ENCODE results near the gene GJD2.

GJD2 gene

GRCh38 chr15:34754674-34755418 is at the start of gene GJD2:
TSS of gene GJD2 (minus strand) at chr15:34754998. CDS start at chr15:34754488, 510 bp downstream.
- H3K4me3 ChIP-seq (ENCODE audit: low read depth, low read length), result peak within 1 kb of the TSS; percentile 58
- peaks cover 56% of the 10 kb centered on the region for H3K27me3 ChIP-seq (ENCODE audit: control insufficient read depth, insufficient read depth, low read length)
- H3K27ac ChIP-seq (ENCODE audit: low read depth, low read length), result no peak within 1 kb of the TSS
- H3K4me1 ChIP-seq (ENCODE audit: control insufficient read depth, insufficient read depth, low read length), result peaks cover 4% of the 10 kb centered on the region; the same call in 1 of the 2 replicates
- no peak within 1 kb of the TSS for H3K9ac ChIP-seq (ENCODE audit: low read depth, low read length)
- no peaks in the 10 kb centered on the region for H3K9me3 ChIP-seq (ENCODE audit: control insufficient read depth, insufficient read depth, low read length)
- H3K36me3 ChIP-seq (ENCODE audit: control insufficient read depth, insufficient read depth, low read length), result no peaks in the 10 kb centered on the region

DNA sequence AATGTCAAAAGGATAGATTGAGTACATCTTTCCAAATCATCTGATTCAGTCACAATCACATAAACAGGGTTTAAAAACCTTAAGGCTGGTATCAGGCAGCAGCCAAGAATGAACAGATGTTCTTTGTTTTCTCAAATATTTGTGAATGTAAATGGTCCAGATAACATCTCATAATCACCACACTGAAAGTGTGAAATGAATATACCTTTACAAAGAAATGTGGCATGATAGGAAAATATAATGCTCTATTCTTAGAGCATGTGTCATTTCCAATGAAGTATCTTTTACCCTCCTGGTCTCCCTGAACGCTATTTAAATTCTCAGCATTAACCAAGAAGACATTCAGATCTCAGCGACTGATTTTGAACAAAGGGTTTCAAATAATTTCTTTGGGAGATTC is 49.3 kb upstream of the GJD2 start:
- H3K4me1 ChIP-seq (ENCODE audit: control insufficient read depth, insufficient read depth, low read length), result peaks cover 3% of the 10 kb centered on the region
- no peak overlapping the region for H3K9ac ChIP-seq (ENCODE audit: low read depth, low read length)
- H3K9me3 ChIP-seq (ENCODE audit: control insufficient read depth, insufficient read depth, low read length), result no peaks in the 10 kb centered on the region
- no peaks in the 10 kb centered on the region for H3K36me3 ChIP-seq (ENCODE audit: control insufficient read depth, insufficient read depth, low read length)
- H3K27me3 ChIP-seq (ENCODE audit: control insufficient read depth, insufficient read depth, low read length), result no peaks in the 10 kb centered on the region
- H3K4me3 ChIP-seq (ENCODE audit: low read depth, low read length), result no peak overlapping the region
- H3K27ac ChIP-seq (ENCODE audit: low read depth, low read length), result no peak overlapping the region

DNA sequence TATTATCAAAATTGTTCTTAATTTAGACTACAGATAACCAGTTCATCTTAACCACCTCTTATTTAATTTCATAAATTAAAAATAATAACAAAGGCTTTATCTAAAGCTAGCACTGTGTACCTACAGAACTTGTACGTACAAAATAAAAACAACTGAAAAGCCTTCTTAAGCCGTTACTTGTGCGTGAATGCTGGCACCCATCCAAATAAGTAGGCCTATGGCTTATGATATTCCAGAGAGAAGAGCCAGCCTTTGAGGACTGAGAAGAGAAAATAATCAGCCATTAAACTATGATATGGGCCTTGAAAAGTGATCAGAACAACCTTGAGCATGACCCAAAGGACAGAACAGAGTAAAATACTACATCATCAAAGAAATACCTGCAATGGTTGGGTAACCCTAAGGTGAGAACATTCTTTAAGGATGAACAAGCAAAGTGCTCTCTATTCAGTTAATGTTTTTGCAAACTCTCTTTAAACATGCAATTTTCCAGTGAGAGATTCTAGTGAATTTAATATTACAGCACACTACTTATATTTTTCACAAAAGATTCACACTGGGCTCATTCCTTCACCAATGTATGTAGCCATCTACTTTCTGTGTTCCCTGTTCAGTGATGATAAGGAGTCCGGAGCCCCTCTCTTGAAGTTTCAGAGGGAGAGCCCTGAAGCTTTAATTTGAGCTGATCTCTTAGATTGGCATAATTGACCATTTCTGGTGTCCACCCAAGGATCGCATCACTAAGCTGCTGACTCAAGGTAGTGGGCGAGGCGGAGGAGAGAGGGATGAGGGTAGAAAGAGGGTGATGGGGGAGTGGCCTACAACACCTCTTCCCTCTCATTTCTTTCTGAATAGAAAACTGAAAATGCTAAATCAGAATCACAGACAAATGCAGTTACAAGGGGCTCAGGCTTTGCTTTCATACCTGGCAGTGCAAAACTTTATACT is 48.3 kb upstream of the GJD2 start:
- no peak overlapping the region for H3K4me3 ChIP-seq (ENCODE audit: low read depth, low read length)
- no peaks in the 10 kb centered on the region for H3K9me3 ChIP-seq (ENCODE audit: control insufficient read depth, insufficient read depth, low read length)
- no peaks in the 10 kb centered on the region for H3K36me3 ChIP-seq (ENCODE audit: control insufficient read depth, insufficient read depth, low read length)
- no peak overlapping the region for H3K9ac ChIP-seq (ENCODE audit: low read depth, low read length)
- no peaks in the 10 kb centered on the region for H3K27me3 ChIP-seq (ENCODE audit: control insufficient read depth, insufficient read depth, low read length)
- H3K4me1 ChIP-seq (ENCODE audit: control insufficient read depth, insufficient read depth, low read length), result peaks cover 3% of the 10 kb centered on the region
- H3K27ac ChIP-seq (ENCODE audit: low read depth, low read length), result no peak overlapping the region

DNA sequence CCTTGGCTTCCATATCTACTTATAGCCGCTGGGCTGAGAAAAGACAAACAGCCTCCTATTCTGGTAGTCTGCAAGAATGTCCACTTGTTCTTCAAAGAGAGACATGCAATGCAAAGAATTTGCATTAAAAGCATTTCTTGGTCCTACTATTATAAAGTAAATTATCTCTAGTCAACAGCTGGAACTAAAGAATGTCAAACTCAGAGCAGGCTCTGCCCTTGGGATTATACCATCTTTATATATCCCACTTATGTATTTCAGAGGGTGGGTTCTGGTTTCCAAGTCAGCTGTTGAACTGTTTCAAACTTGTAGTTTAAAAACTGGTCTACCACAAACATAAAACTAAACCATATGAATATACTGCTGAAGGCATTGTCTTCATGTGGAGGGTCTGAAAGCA is 47.6 kb upstream of the GJD2 start:
- Histone ChIP-seq H3K36me3 (ENCODE audit: control insufficient read depth, insufficient read depth, low read length) (no peaks in the 10 kb centered on the region), H3K4me1 (ENCODE audit: control insufficient read depth, insufficient read depth, low read length) (peaks cover 3% of the 10 kb centered on the region), H3K4me3 (ENCODE audit: low read depth, low read length) (no peak overlapping the region), H3K9me3 (ENCODE audit: control insufficient read depth, insufficient read depth, low read length) (no peaks in the 10 kb centered on the region), H3K9ac (ENCODE audit: low read depth, low read length) (no peak overlapping the region), H3K27me3 (ENCODE audit: control insufficient read depth, insufficient read depth, low read length) (no peaks in the 10 kb centered on the region), H3K27ac (ENCODE audit: low read depth, low read length) (no peak overlapping the region)

DNA sequence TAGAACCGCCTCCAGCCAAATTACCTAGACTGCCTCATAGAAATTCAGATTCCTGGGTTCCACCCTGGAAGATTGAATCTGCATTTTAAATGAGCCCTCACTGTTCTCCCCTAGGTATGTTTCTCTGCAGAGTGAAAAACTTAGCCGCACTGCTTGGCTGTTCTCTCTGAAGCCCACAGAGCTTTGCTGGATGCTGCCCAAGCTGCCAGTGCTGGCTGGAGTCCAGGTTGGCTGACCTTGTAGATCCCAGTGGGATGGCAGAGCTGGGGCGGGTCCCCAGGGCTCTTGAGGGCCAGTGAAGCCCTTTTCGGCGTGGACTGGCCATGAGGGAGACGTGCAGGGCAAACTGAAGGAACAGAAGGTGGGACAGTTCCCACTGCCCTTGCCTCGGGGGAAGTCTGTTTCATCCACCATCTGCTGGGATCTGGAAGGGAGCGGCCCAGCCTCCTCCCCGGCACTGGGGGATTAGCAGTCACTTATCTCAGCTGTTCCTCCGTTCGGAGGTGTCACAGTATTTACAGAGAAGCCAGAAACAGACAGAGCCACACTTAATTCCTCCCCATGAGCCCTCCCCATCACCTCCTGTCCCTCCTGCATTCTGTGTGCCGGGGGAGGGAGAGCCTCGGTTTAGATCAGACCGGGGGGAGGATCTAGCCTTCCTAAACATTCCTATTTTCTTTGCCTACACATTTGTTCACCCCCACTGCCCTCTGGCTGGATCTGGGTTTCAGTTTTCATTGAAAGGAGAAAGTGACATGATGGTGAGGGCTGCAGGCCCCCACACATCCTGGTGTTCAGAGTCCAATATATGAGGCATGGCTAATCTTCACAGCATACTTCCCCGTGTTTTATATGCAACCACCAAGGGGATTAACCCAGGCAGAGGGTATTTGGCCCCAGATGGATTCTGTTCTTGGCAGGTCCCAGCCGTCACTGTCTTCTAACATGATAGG is 44.6 kb upstream of the GJD2 start:
- Histone ChIP-seq H3K4me3 (ENCODE audit: low read depth, low read length) (no peak overlapping the region), H3K27me3 (ENCODE audit: control insufficient read depth, insufficient read depth, low read length) (peaks cover 22% of the 10 kb centered on the region), H3K9ac (ENCODE audit: low read depth, low read length) (no peak overlapping the region), H3K27ac (ENCODE audit: low read depth, low read length) (no peak overlapping the region), H3K4me1 (ENCODE audit: control insufficient read depth, insufficient read depth, low read length) (peaks cover 8% of the 10 kb centered on the region), H3K36me3 (ENCODE audit: control insufficient read depth, insufficient read depth, low read length) (no peaks in the 10 kb centered on the region), H3K9me3 (ENCODE audit: control insufficient read depth, insufficient read depth, low read length) (no peaks in the 10 kb centered on the region)

DNA sequence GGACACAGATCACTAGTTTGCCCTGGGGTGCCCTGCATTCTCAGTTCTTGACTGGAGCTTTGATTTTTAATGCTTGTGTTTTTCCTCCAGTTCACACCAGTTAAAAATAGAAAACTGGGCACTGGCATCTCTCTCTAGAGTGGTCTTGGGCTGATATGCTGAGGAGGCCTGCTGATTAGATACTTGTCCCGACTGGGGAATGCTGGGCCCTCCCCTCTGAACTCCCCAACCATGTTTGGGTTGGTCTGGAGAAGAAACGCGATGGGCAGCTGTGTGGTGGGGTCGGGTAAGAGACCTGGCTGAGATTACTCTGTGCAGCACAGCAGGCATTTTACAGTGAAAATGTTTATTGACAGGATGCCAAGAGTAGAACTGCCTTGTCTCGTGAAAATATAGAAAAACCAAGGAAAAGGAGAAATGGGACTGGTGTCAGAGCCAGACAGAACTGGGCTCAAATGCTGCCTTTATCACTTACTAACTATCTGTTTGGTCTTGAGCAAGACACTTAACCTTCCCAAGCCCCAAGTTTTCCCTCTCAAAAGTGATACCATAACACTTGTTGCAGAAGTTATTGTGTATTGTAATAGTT is 42.1 kb upstream of the GJD2 start:
- peaks cover 28% of the 10 kb centered on the region for H3K27me3 ChIP-seq (ENCODE audit: control insufficient read depth, insufficient read depth, low read length)
- H3K4me1 ChIP-seq (ENCODE audit: control insufficient read depth, insufficient read depth, low read length), result peaks cover 5% of the 10 kb centered on the region; the same call in 1 of the 2 replicates

DNA sequence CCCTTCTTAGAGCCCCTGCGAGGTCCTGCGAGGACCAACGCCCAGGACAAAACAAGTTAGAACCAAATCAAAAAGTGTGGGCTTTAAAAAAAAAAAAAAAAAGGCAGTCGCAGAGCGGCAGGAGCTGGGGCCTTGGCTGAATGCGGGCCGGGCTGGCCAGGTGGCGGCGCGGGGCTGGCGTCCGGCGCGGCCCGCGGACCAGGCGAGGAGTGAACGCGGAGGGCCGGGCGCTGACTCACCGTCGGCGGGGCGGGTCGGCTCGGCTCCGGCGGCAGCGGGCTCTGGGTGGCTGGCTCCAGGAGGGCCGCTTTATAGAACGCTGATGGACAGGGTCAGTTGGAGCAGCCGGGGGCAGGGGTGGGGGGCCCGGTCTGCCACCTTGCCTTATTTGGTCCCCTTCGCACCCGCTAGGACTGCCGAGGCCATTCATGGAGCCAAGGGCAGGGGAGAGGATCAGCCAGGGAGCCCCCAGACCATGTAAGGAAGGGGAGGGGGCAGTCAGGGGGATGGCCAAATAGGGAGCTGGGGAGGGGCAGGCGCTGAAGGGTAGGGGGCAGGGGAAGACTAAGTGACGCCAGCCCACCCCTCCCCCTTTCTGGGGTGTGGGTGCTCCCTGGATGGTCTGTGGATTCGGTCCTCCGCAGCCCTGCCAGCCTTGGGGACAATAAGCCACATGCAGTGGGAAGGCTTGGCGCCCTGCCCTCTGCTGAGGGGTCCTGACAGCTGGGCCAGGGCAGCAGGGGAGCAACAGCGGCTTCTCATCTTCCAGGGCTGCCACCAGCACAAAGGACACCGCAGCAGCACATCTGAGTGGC is 40.7 kb upstream of the GJD2 start, which contains the start of gene ACTC1:
Gene ACTC1, minus strand, starts transcription at position 283 of the 815 bp plus-strand sequence. CDS start 741 bp downstream, outside the sequence.
- Histone ChIP-seq H3K27me3 (ENCODE audit: control insufficient read depth, insufficient read depth, low read length) (peaks cover 28% of the 10 kb centered on the region), H3K4me1 (ENCODE audit: control insufficient read depth, insufficient read depth, low read length) (peaks cover 5% of the 10 kb centered on the region; the same call in 1 of the 2 replicates), H3K9me3 (ENCODE audit: control insufficient read depth, insufficient read depth, low read length) (no peaks in the 10 kb centered on the region), H3K27ac (ENCODE audit: low read depth, low read length) (no peak within 1 kb of the TSS), H3K36me3 (ENCODE audit: control insufficient read depth, insufficient read depth, low read length) (peaks cover 22% of the 10 kb centered on the region), H3K9ac (ENCODE audit: low read depth, low read length) (peak within 1 kb of the TSS; percentile 64), H3K4me3 (ENCODE audit: low read depth, low read length) (peak within 1 kb of the TSS; percentile 60)

More for the DNA sequence above, 42.1 kb upstream of the GJD2 start:
- Histone ChIP-seq H3K4me3 (ENCODE audit: low read depth, low read length) (no peak overlapping the region), H3K36me3 (ENCODE audit: control insufficient read depth, insufficient read depth, low read length) (peaks cover 9% of the 10 kb centered on the region), H3K27ac (ENCODE audit: low read depth, low read length) (no peak overlapping the region), H3K9me3 (ENCODE audit: control insufficient read depth, insufficient read depth, low read length) (no peaks in the 10 kb centered on the region), H3K9ac (ENCODE audit: low read depth, low read length) (no peak overlapping the region)

- Histone ChIP-seq H3K27ac (ENCODE audit: low read depth, low read length) (no peak overlapping the region), H3K9ac (ENCODE audit: low read depth, low read length) (peak overlapping the region; percentile 64), H3K4me1 (ENCODE audit: control insufficient read depth, insufficient read depth, low read length) (peaks cover 5% of the 10 kb centered on the region; the same call in 1 of the 2 replicates), H3K9me3 (ENCODE audit: control insufficient read depth, insufficient read depth, low read length) (no peaks in the 10 kb centered on the region), H3K27me3 (ENCODE audit: control insufficient read depth, insufficient read depth, low read length) (peaks cover 28% of the 10 kb centered on the region), H3K36me3 (ENCODE audit: control insufficient read depth, insufficient read depth, low read length) (peaks cover 29% of the 10 kb centered on the region), H3K4me3 (ENCODE audit: low read depth, low read length) (peak overlapping the region; percentile 60)
These were observed 39.9 kb upstream of the GJD2 start for GRCh38 chr15:34794590-34795206.

DNA sequence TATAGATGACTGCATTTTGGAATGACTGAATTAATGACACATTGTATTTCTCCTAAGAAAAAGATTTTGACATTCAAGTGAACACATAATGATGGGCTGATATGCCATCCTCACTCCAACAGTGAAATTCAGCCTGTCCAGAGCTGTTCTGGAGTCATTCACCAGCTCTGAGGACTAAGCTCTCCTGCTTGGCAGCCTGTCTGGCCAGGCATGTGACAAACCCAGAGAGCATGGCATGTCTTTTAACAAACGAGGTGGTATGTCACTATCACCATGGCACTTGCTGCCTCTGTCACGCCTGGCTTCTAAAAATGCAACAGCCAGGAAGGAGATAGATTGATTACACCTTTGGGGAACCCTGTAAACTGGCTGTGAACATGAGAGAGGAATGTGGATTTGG is 39.1 kb upstream of the GJD2 start:
- no peak overlapping the region for H3K9ac ChIP-seq (ENCODE audit: low read depth, low read length)
- peaks cover 29% of the 10 kb centered on the region for H3K36me3 ChIP-seq (ENCODE audit: control insufficient read depth, insufficient read depth, low read length)
- H3K27ac ChIP-seq (ENCODE audit: low read depth, low read length), result no peak overlapping the region
- H3K4me3 ChIP-seq (ENCODE audit: low read depth, low read length), result no peak overlapping the region
- H3K4me1 ChIP-seq (ENCODE audit: control insufficient read depth, insufficient read depth, low read length), result peaks cover 5% of the 10 kb centered on the region; the same call in 1 of the 2 replicates
- H3K27me3 ChIP-seq (ENCODE audit: control insufficient read depth, insufficient read depth, low read length), result peaks cover 28% of the 10 kb centered on the region
- H3K9me3 ChIP-seq (ENCODE audit: control insufficient read depth, insufficient read depth, low read length), result no peaks in the 10 kb centered on the region
